Measurements from ENCODE around the gene TTC23L. TPM values are rescaled to one million over a fixed set of nuclear protein-coding genes. Genes with fewer than 3 reads are reported as not detected.

The TTC23L gene
- total RNA-seq, 4 donors from 2014 or later: 0.15 to 2.0 TPM; not detected in 2

DNA sequence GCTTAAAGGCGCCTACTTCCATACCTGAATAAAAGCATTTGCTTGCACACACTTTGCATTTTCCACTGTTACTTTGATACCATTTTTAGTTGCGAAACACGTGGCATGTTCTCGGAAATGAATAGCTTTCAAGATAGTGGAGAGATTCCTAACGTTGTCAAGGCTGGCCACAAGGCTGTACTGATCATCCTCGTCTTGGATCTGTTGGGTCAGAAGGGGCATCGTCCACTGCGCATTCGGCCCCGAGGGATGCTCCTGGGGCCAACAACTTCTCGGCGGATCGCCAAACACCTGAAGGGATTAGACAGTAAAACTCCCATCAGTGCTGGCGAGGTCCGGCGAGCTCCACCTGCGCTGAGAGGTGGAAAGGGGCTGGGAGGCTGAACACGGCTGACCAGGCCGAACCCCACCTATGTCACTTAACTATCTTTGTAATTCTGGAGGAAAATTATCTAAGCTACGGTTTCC, 75.7 kb downstream of the TTC23L start:
- H3K27me3 ChIP-seq: no peaks in the 10 kb centered on the region
- no peak for TF ChIP-seq POLR2A (IDR thresholded peaks at IDR 0.05)
- TF ChIP-seq, protein P1, sequence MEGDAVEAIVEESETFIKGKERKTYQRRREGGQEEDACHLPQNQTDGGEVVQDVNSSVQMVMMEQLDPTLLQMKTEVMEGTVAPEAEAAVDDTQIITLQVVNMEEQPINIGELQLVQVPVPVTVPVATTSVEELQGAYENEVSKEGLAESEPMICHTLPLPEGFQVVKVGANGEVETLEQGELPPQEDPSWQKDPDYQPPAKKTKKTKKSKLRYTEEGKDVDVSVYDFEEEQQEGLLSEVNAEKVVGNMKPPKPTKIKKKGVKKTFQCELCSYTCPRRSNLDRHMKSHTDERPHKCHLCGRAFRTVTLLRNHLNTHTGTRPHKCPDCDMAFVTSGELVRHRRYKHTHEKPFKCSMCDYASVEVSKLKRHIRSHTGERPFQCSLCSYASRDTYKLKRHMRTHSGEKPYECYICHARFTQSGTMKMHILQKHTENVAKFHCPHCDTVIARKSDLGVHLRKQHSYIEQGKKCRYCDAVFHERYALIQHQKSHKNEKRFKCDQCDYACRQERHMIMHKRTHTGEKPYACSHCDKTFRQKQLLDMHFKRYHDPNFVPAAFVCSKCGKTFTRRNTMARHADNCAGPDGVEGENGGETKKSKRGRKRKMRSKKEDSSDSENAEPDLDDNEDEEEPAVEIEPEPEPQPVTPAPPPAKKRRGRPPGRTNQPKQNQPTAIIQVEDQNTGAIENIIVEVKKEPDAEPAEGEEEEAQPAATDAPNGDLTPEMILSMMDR (IDR thresholded peaks at IDR 0.05): no peak
- peak overlapping the region; percentile 83 to 89 for H3K27ac ChIP-seq
- H3K4me3 ChIP-seq: peak overlapping the region; percentile 60 to 99
- H3K36me3 ChIP-seq: no peaks in the 10 kb centered on the region
- DNase-seq: peak; percentile 26 to 35
- no peaks in the 10 kb centered on the region for H3K9me3 ChIP-seq
- intact Hi-C loops (cut with DNase I; ENCODE audit: low total_unique reads): no loop called here
- peaks cover 7 to 10% of the 10 kb centered on the region in 2 donors for H3K4me1 ChIP-seq

GRCh38 chr5:34915139-34915855, 76.3 kb downstream of the TTC23L start, which contains the start of the genes BRIX1 and RAD1:
BRIX1 (plus strand) TSS chr5:34915711; CDS start chr5:34915739, 28 bp downstream.
RAD1 (minus strand) TSS chr5:34915504; CDS start chr5:34914892, 612 bp downstream.
- no peaks in the 10 kb centered on the region for H3K9me3 ChIP-seq
- H3K27me3 ChIP-seq: no peaks in the 10 kb centered on the region
- DNase-seq: peak; percentile 94 to 96
- peaks cover 7 to 10% of the 10 kb centered on the region in 2 donors for H3K4me1 ChIP-seq
- intact Hi-C loops (cut with DNase I; ENCODE audit: low total_unique reads): no loop called here
- H3K4me3 ChIP-seq: peak within 1 kb of the TSS; percentile 60 to 99
- peak within 1 kb of the TSS; percentile 83 to 89 for H3K27ac ChIP-seq
- no peaks in the 10 kb centered on the region for H3K36me3 ChIP-seq
- TF ChIP-seq, protein P1 (IDR thresholded peaks at IDR 0.05): peak; percentile 30 to 58 (median 50)
- TF ChIP-seq POLR2A (IDR thresholded peaks at IDR 0.05): peak; percentile 49 to 62

GRCh38 chr5:34915856-34916192, 76.9 kb downstream of the TTC23L start:
- DNase-seq: no peak
- Histone ChIP-seq H3K4me1 (peaks cover 7 to 10% of the 10 kb centered on the region in 2 donors), H3K36me3 (no peaks in the 10 kb centered on the region), H3K27ac (peak overlapping the region; percentile 83 to 89), H3K27me3 (no peaks in the 10 kb centered on the region), H3K4me3 (peak overlapping the region; percentile 60 to 99), H3K9me3 (no peaks in the 10 kb centered on the region)
- intact Hi-C loops (cut with DNase I; ENCODE audit: low total_unique reads): no loop called here
- TF ChIP-seq POLR2A (IDR thresholded peaks at IDR 0.05): no peak
- TF ChIP-seq, protein P1 (IDR thresholded peaks at IDR 0.05): no peak

GRCh38 chr5:34916518-34916917, 77.6 kb downstream of the TTC23L start:
- H3K9me3 ChIP-seq: no peaks in the 10 kb centered on the region
- H3K36me3 ChIP-seq: no peaks in the 10 kb centered on the region
- DNase-seq: no peak
- H3K27me3 ChIP-seq: no peaks in the 10 kb centered on the region
- TF ChIP-seq POLR2A (IDR thresholded peaks at IDR 0.05): no peak
- TF ChIP-seq, protein P1 (IDR thresholded peaks at IDR 0.05): no peak
- peaks cover 7 to 10% of the 10 kb centered on the region in 2 donors for H3K4me1 ChIP-seq
- peak overlapping the region; percentile 60 to 99 for H3K4me3 ChIP-seq
- intact Hi-C loops (cut with DNase I; ENCODE audit: low total_unique reads): no loop called here
- peak overlapping the region in 1 of 2 donors; percentile 83 for H3K27ac ChIP-seq

DNA sequence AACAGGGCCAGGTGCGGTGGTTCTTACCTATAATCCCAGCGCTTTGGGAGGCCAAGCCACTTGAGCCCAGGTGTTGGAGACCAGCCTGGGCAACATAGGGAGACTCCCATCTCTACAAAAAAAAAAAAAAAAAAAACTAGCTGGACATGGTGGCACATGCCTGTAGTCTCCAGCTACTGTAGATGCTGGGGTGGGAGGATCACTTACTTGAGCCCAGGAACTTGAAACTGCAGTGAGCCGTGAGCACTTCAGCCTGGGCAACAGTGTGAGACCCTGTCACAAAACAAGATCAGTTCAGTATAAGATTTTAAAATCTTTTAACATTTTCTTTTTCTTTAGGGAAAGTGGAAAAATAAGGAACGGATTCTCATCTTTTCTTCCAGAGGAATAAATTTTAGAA, 79.1 kb downstream of the TTC23L start:
- DNase-seq: no peak
- TF ChIP-seq POLR2A (IDR thresholded peaks at IDR 0.05): no peak
- TF ChIP-seq, protein P1 (IDR thresholded peaks at IDR 0.05): no peak
- intact Hi-C loops (cut with DNase I; ENCODE audit: low total_unique reads): no loop called here
- H3K4me3 ChIP-seq: no peak overlapping the region
- H3K27ac ChIP-seq: no peak overlapping the region
- H3K36me3 ChIP-seq: no peaks in the 10 kb centered on the region
- no peaks in the 10 kb centered on the region for H3K9me3 ChIP-seq
- no peaks in the 10 kb centered on the region for H3K27me3 ChIP-seq
- H3K4me1 ChIP-seq: peaks cover 7 to 10% of the 10 kb centered on the region in 2 donors
